ENCODE data around the gene TMEM259. TPM values are rescaled to one million over a fixed set of nuclear protein-coding genes. Genes with fewer than 3 reads are reported as not detected.

Gene TMEM259
- total and polyA plus RNA-seq, 9 of the 15 experiments (the other 6 are each of a cell fraction or from before 2014, with no cell fraction given) = 0.52 to 231 (median 63.6) TPM

- CTCF ChIA-PET (ENCODE audit: low intra/inter-chr PET ratio) = no interaction called here
- H3K4me1 ChIP-seq (replicated peaks in 1 of 2; ENCODE audit: control insufficient read depth in 2 of 2, insufficient read depth in 2 of 2, low read length in 2 of 2) = peaks cover 9 to 70% of the 10 kb centered on the region in 2 experiments
- peaks cover 3% of the 10 kb centered on the region for H3K9me1 ChIP-seq (ENCODE audit: control insufficient read depth, insufficient read depth, low read length)
- H3K9ac ChIP-seq (ENCODE audit: insufficient read depth in 1 of 2, low read depth in 2 of 2, low read length in 2 of 2) = peak within 1 kb of the TSS in 1 of 2 experiments; percentile 73; a peak in 2 of 4 replicates
- ATAC-seq (peak; percentile 78), FAIRE-seq (no peak), DNase-seq (ENCODE audit: extremely low read depth in 1 of 4, low spot score in 3 of 4) (peak; percentile 79 to 87 (median 86))
- in situ Hi-C loops (cut with MboI) = no loop called here
- peak within 1 kb of the TSS; percentile 29; the same call in 1 of the 2 replicates for H3K4me3 ChIP-seq
- H3K27ac ChIP-seq (ENCODE audit: extremely low read depth, low read depth, low read length) = no peak within 1 kb of the TSS
- WGBS (ENCODE audit: insufficient coverage, low coverage, missing lambda C conversion rate) = 8% methylated on average over 27 of the region's 43 CpGs
- H3K4me2 ChIP-seq (ENCODE audit: insufficient read depth, low read length) = peak within 1 kb of the TSS; percentile 1; the same call in 1 of the 2 replicates
- peaks cover 5% of the 10 kb centered on the region; the same call in 1 of the 3 replicates for H3K36me3 ChIP-seq (ENCODE audit: control insufficient read depth, insufficient read depth, low read length)
- peak within 1 kb of the TSS; percentile 51; the same call in 1 of the 2 replicates for H2AFZ ChIP-seq (ENCODE audit: low read depth, low read length)
- intact Hi-C loops (cut with micrococcal nuclease) = no loop called here
- H3K79me2 ChIP-seq (ENCODE audit: control insufficient read depth, insufficient read depth, low read length) = no peaks in the 10 kb centered on the region
- POLR2A ChIA-PET = no interaction called here
- no peaks in the 10 kb centered on the region for H3K9me3 ChIP-seq (replicated peaks; ENCODE audit: control insufficient read depth, insufficient read depth, low read depth, low read length)
- H3K27me3 ChIP-seq (ENCODE audit: control insufficient read depth in 2 of 2, insufficient read depth in 2 of 2, low read length in 2 of 2) = no peaks in the 10 kb centered on the region
- BruUV-seq (replicated peaks) = no TSS peak
- no peaks in the 10 kb centered on the region; the same call in 1 of the 2 replicates for H4K20me1 ChIP-seq (replicated peaks; ENCODE audit: control insufficient read depth, insufficient read depth, low read length)
- TF ChIP-seq MTA3 (IDR thresholded peaks at IDR 0.05; ENCODE audit: borderline replicate concordance) = 0 out of 2 replicates have a peak, but pooled peaks have one; percentile 15
- 0 out of 2 replicates have a peak, but pooled peaks have one; percentile 19 for TF ChIP-seq MYC (IDR thresholded peaks at IDR 0.05; ENCODE audit: low read depth, low read length)
- TF ChIP-seq MYC (CRISPR knock-in tag; IDR thresholded peaks at IDR 0.05; ENCODE audit: borderline replicate concordance, low read depth) = no peak
- TF ChIP-seq ZNF280B (CRISPR knock-in tag; IDR thresholded peaks at IDR 0.05) = no peak
- no peak for TF ChIP-seq U2AF1 (optimal IDR thresholded peaks at IDR 0.05; ENCODE audit: low read depth, low read length)
- TF ChIP-seq, protein P1, sequence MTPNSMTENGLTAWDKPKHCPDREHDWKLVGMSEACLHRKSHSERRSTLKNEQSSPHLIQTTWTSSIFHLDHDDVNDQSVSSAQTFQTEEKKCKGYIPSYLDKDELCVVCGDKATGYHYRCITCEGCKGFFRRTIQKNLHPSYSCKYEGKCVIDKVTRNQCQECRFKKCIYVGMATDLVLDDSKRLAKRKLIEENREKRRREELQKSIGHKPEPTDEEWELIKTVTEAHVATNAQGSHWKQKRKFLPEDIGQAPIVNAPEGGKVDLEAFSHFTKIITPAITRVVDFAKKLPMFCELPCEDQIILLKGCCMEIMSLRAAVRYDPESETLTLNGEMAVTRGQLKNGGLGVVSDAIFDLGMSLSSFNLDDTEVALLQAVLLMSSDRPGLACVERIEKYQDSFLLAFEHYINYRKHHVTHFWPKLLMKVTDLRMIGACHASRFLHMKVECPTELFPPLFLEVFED (CRISPR knock-in tag; conservative IDR thresholded peaks at IDR 0.05) = no peak
- peak; percentile 27; the same call in 1 of the 2 replicates for TF ChIP-seq POLR2G (IDR thresholded peaks at IDR 0.05; ENCODE audit: low read depth, low read length)
- TF ChIP-seq ZBTB2 (IDR thresholded peaks at IDR 0.05) = no peak
- peak; percentile 21; the same call in 1 of the 2 replicates for TF ChIP-seq PHF8 (IDR thresholded peaks at IDR 0.05; ENCODE audit: borderline replicate concordance, low read length)
- TF ChIP-seq KDM1A (IDR thresholded peaks at IDR 0.05) = peak in 1 of 2 experiments; percentile 39; a peak in 1 of 4 replicates
- peak; percentile 36; the same call in 1 of the 2 replicates for TF ChIP-seq CREM (IDR thresholded peaks at IDR 0.05; ENCODE audit: low read depth)
- no peak for TF ChIP-seq ELF1 (tag; IDR thresholded peaks at IDR 0.05)
- TF ChIP-seq CEBPG (CRISPR knock-in tag; IDR thresholded peaks at IDR 0.05) = no peak
- TF ChIP-seq CEBPG (tag; conservative IDR thresholded peaks at IDR 0.05 in 1 of 2, IDR thresholded peaks at IDR 0.05 in 1 of 2) = no peak
- TF ChIP-seq CREB1 (IDR thresholded peaks at IDR 0.05) = no peak
- TF ChIP-seq CREB1 (CRISPR knock-in tag; IDR thresholded peaks at IDR 0.05) = peak; percentile 44; the same call in 1 of the 2 replicates
- peak; percentile 16; the same call in 1 of the 2 replicates for TF ChIP-seq BHLHE40 (IDR thresholded peaks at IDR 0.05; ENCODE audit: low read length)
- TF ChIP-seq XRCC5 (IDR thresholded peaks at IDR 0.05; ENCODE audit: low read depth, low read length) = no peak
- peak; percentile 70 to 87 for TF ChIP-seq MAZ (CRISPR knock-in tag; conservative IDR thresholded peaks at IDR 0.05 in 1 of 2, IDR thresholded peaks at IDR 0.05 in 1 of 2)
Measured at GRCh38 chr19:1000095-1000494, 20.8 kb downstream of the TMEM259 start, which contains the start of gene GRIN3B. GRIN3B (plus strand) TSS chr19:1000419; CDS start chr19:1000438, 19 bp downstream.
